ENCODE results near the gene ZNF185.
"Not testable (repeated sequence)": the region's sequence is repeated elsewhere in the genome, so short reads cannot be mapped to it uniquely, and the experiment has no call there.

The ZNF185 gene

GRCh38 chrX:152895724-152896420, 2.0 kb upstream of the ZNF185 start:
- FAIRE-seq: no peak

- FAIRE-seq: no peak
Observed at GRCh38 chrX:152896450-152896849, 1.4 kb upstream of the ZNF185 start.

GRCh38 chrX:152898442-152898841, 575 bp downstream of the ZNF185 start:
- no peak for FAIRE-seq

DNA sequence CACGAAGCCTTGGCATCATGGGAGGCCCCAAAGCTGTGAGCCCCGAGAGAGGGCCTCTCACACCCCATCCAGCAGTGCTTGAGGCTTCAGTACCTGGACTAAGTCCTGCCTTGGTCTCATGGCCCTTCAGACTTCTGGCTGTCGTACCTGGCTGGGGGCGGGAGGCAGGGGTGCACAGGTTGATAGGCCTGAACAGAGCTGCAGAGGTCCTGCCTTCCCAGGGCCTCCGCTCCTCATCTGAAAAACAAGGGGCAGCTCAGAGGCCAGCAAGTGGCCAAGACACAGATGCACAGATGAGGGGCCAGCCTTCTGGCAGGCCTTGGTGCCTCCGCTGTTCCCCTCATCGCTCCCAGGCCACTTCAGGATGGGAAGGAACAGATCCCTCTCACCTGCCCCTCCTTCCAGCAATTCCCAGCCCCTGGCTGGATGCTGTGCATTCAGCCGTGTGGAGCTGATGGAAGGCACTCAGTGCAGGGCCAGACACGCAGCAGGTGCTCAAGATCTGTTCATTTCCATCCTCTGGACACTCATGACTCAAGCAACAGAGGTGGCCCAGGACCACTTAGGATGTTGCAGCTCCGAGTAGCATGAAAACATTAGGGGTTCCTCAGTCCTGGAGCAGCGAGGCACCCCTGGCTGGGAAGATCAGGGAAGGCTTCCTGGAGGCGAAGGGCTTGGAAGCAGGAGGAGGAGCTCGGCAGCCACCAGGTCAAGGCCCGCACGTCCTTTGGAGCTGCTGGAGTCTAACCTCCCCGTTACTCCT, 1.4 kb downstream of the ZNF185 start:
- FAIRE-seq: no peak

- no peak for FAIRE-seq
Observed at GRCh38 chrX:152899874-152900719, 2.2 kb downstream of the ZNF185 start.

DNA sequence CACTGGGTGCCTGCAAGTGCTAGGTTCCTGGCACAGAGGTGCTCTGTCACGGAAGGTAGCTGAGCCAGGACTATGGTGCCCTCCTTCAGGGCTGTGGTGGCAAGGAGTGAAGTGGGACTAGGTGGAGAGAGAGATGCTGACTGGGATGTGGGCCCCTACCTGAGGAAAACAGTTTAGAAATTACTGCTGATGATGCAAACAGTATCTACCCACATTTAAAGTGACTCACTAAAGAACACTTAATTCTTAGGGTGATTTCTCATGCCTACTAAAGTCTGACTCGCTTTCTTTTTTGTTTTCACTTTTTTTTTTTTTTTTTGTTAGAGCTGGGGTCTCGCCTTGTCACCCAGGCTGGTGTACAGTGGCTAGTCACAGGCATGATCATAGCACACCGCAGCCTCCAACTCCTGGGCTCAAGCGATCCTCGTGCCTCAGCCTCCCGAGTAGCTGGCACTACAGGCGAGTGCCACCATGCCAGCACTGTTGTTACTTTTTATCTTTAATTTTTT, 3.1 kb downstream of the ZNF185 start:
- FAIRE-seq: no peak

DNA sequence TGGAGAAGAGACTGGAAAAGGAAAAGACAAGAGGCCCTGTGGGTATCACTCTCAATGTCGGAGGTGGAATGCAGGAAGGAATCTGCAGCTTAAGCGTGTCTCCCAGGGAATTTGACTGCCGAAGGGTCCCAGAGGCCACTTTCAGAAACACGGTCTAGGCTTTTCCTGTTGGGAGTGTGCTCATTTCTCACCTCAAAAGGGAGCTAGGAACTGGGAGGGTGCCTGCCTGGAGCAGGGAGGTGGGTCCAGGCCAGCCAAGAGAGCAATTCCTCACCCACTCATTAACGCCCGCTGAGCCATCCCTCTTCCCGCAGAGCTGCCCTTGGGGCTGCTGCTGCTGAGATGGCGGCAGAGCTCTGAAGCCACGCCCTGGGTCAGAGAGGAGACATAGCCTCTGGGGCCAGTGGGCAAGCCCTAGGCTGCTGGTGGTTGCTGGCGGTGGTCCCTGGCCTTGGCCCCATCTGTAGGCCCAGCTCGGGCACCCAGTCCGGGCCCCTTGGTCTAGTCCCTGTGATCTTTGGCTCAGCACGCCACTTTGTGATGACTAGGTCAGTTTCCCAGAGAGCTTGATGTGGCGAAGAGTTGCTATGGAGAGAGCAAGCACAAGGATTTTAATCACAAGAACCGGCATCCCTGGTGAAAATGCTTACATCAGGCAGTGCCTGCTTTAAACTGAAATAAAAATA, 4.1 kb downstream of the ZNF185 start:
- FAIRE-seq: no peak

GRCh38 chrX:152902502-152902820, 4.6 kb downstream of the ZNF185 start:
- no peak for FAIRE-seq

DNA sequence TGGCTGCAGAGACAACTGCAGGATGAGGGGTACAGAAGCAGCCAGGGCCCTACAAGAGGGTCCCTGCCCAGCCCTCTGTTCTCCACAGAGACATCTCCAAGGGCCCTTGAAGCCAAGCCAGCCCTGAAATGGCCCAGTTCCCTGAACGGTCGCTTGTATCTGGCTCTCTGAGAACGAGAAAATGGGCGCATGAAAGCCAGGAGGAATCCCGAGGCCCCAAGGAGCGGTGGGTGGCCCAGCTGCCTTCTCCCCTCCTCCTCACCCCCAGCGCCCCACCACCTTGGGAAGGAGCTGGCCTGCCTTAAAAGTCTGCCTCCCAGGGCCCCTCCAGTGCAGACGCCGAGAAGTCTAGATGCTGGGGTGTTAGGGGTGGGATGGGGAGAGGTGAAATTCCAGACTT, 5.7 kb downstream of the ZNF185 start:
- no peak for FAIRE-seq

DNA sequence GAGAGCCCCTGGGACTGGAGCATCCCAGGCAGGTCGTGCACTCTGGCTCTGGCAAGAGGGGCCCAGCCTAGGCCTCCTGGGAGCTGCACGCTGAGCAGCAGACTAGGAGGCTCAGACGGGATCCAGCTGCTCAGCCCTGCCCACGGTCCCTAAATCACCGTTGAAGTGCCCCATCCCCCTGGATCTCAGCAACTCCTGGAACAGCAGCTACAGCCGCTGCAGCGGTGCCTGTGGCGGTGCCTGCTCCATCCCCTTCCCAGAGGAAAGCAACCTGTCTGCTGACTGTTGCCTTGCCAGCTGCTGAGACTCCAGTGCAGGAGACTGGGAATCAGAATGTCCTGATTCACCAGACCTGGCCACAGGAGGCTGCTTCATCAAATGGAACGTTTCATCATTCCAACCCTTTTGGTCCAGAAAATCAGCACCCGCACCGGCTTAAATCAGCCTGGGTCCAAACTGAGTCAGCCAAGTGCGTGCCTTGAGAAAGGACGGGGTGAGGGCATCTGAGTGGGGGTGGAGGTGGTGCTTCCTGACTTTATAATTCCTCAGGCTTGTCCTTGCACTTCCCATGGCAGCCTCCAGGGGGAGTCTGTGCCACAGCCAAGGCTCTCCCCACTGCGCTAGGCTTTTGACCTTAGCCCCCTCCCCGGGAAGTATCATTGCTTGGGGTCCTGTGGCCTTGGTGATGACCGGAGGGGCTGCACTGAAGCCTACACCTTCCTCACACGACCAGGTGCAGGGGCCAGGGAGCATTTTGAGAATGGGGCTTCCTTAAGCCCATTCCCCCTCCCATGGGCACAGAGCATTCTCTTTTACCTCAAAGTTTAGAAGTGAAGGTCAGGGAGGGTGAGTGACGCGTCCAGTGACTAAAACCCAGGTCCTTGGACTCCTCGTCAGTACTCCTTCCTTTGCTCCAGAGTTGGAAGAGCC, 6.5 kb downstream of the ZNF185 start:
- FAIRE-seq: no peak

- no peak for FAIRE-seq
Observed at GRCh38 chrX:152905081-152905420, 7.2 kb downstream of the ZNF185 start.

GRCh38 chrX:152907084-152907651, 9.3 kb downstream of the ZNF185 start:
- no peak for FAIRE-seq

DNA sequence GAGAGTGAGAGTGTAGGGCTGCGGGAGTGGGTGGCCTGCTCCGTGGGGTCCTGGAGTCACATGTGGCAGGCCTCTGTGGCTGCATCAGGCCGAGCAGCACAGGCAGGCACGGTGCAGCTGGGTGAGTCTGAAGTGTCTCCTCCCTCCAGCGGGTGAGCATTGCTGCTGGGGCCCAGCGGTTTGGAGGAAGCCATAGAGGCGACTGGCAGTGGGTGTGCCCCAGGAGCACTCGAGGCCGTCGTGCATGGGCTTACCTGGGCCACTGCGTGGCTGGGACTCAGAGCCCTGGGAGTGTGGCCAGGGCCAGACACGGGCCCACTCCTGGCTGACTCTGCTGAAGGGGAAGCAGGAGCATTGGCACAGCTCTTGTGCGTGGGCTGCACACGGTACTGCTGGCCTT, 10.6 kb downstream of the ZNF185 start:
- FAIRE-seq: no peak

GRCh38 chrX:152910018-152910417, 12.2 kb downstream of the ZNF185 start:
- not testable (repeated sequence) for FAIRE-seq

DNA sequence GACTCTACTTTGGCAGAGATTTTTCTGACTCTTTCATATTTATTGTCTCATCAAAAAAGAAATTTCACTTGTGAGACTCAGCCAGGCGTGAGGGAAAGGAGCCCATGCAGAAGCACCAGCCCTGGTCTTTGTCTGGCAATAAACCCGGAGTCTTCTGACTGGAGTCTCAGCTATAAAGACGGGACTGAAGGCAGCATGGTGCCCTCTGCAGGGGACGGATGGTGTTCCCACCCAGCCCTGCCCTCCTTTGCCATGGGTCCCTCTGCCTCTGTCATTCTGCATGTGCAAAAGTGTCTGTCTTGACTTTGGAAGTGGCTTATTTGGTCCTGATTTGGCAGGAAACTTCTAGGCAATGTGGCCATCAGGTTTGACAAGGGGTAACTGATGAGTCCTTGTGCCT, 14.2 kb downstream of the ZNF185 start:
- FAIRE-seq: no peak

DNA sequence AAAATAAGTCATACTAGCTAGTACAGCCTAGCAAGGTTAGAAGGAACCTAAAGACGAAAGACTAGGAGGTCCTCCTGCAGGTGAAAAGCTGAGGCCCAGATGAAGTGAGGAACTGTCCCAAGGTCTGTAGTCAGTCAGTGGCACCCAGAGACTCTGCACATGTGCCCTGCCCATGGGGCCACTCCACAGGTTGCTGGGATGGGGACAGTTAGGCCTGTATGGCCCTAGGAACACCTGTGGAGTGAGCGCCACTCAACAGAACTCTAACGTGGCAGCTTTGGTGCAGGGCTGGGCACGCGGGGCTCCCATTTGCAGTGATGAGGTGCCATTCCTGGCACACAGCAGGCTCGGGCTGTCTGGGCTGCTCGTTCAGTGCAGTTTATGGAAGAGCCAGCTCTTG, 14.8 kb downstream of the ZNF185 start:
- FAIRE-seq: no peak

DNA sequence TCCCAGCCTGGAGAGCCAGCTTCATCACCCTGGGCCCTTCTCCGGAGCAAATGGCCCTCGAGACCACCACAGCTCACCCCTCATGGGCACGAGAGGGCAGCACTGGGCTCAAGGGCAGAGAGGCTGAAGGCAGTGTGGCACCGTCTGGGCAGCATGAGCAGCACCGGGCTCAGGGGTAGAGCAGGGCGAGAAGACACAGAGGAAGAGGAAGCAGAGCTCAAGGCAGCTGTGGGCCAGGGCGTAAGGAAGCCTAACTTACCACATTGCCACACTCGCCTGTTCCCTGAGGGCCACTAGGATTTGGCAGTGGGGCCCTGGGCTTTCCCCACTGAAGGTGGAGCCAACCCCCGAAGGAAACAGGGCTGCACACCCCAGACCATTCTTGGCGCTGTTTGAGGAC, 15.5 kb downstream of the ZNF185 start:
- FAIRE-seq: no peak

DNA sequence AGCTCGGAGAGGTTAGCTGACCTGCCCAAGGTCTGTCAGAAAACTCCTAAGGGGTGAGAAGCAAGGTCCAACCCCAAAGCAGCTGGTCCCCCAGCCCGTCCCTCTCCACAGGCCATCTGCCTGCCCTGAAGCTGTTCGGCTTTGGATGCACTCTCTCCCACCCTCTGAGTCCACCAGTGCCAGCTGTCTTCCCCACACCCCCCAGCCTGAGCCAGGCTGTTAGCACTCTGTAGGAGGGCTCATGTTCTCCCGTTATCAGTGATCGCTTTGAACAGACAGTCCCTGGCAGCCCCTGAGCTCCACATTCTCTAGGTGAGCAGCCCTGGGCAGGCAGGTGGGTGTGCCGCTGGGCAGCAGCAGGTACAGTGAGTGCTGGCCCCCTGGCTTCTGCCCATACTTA, 16.0 kb downstream of the ZNF185 start:
- FAIRE-seq: no peak

DNA sequence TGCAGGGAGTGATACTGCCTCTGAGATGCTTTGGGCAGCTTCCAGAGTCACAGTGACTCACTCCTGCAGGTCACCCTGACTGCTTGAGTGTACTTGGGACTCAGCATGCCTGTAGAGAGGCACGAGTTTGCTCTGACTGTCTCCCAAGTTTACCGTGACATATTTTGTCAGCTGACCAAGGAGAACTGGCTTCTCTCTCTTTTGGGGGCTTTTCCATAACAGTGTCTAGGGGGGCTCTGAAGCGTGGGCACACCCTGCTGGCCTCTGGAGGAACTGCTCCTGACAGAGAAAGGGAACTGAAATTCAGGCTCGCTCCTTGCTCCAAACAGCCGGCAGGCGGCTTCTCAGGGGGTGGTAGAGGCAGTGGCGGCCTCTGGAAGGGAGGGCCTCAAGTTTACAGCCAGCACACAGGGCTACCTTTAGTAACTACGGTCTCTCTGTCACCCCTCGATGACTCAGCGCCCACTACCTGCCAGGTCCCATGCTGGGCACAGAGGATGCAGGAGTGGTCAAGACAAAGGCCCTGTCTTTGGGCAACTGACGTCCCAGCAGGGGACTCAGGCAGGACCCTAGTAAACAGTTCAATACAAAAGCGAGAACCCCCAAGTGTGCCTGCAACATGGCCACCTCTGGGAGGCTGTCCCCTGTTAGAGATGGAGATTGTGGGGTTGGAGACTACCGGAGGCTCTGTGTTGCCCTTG, 17.8 kb downstream of the ZNF185 start:
- no peak for FAIRE-seq

GRCh38 chrX:152917656-152918579, 20.1 kb downstream of the ZNF185 start:
- no peak for FAIRE-seq

Measured in G401.6 (cell line).